GM12878 (cell line): ENCODE results near the gene MYMX.

Experiments used
- CBX5 ChIP-seq: sonication (generic); IDR thresholded peaks from 2 replicates; pipeline ENCODE4 v1.6.1; 2016; ENCODE audit warnings: low read depth, moderate library complexity, mild to moderate bottlenecking, inconsistent platforms
- CTCF ChIP-seq, 3 experiments: IDR thresholded peaks in 2 of 3; conservative IDR thresholded peaks in 1 of 3; 2 replicates each; pipeline ENCODE4 v1.5.1; 2011; ENCODE audit warnings: low read depth in 3 of 3, low read length in 3 of 3, mild to moderate bottlenecking in 3 of 3, control low read depth in 2 of 3, moderate library complexity in 2 of 3, inconsistent platforms in 1 of 3, mixed read lengths in 1 of 3; ENCODE audit not compliant: control insufficient read depth in 2 of 3, insufficient read depth in 1 of 3; ENCODE audit errors: extremely low read depth in 1 of 3
- EP300 ChIP-seq, 2 experiments: fragments of 150-350 bp in 1 of 2; IDR thresholded peaks; 2 replicates each; pipeline ENCODE4 v1.6.1; 2011 to 2012; ENCODE audit warnings: low read depth in 2 of 2, low read length in 2 of 2, borderline replicate concordance in 1 of 2, improper control_type of control experiment in 1 of 2, inconsistent platforms in 1 of 2; ENCODE audit not compliant: control insufficient read depth in 1 of 2
- EZH2 ChIP-seq: IDR thresholded peaks from 2 replicates; pipeline ENCODE4 v1.6.1; 2012; ENCODE audit warnings: low read depth, mild to moderate bottlenecking, control low read depth, inconsistent platforms, low read length, borderline replicate concordance; ENCODE audit not compliant: control insufficient read depth
- HDAC2 ChIP-seq: fragments of 200-600 bp; sonication (generic); IDR thresholded peaks from 2 replicates; pipeline ENCODE4 v1.6.1; 2017
- HDAC6 ChIP-seq: fragments of 200-600 bp; sonication (generic); IDR thresholded peaks from one replicate; pipeline ENCODE4 v1.8.0; 2017; ENCODE audit warnings: antibody characterized with exemption; ENCODE audit not compliant: unreplicated experiment
- JUND ChIP-seq: IDR thresholded peaks from 2 replicates; pipeline ENCODE4 v1.6.1; 2012; ENCODE audit warnings: low read depth, mild to moderate bottlenecking, low read length, improper control_type of control experiment, moderate library complexity
- MTA3 ChIP-seq: IDR thresholded peaks from 2 replicates; pipeline ENCODE4 v1.6.1; 2012; ENCODE audit warnings: low read length, inconsistent platforms, borderline replicate concordance
- MXI1 ChIP-seq: fragments of 150-350 bp; IDR thresholded peaks from 2 replicates; pipeline ENCODE4 v1.6.1; 2011; ENCODE audit warnings: low read depth, mild to moderate bottlenecking, inconsistent platforms, low read length, improper control_type of control experiment
- MYC ChIP-seq: IDR thresholded peaks from 2 replicates; pipeline ENCODE4 v1.6.1; 2011; ENCODE audit warnings: mild to moderate bottlenecking, low read length, moderate library complexity, inconsistent platforms; ENCODE audit not compliant: insufficient read depth, insufficient replicate concordance, insufficient read length, severe bottlenecking
- TCF7 ChIP-seq: IDR thresholded peaks from 2 replicates; pipeline ENCODE4 v1.6.1; 2014; ENCODE audit warnings: antibody characterized with exemption, borderline replicate concordance
- ZNF274 ChIP-seq: IDR thresholded peaks from one replicate; pipeline ENCODE4 v1.8.0; 2011; ENCODE audit not compliant: insufficient read length, insufficient read depth
- ZNF687 ChIP-seq: fragments of 450-650 bp; IDR thresholded peaks from 2 replicates; pipeline ENCODE4 v1.6.1; 2017; ENCODE audit warnings: mild to moderate bottlenecking, moderate library complexity
- TF ChIP-seq, protein P1 (sequence below): IDR thresholded peaks from 2 replicates; pipeline ENCODE4 v1.6.1; 2012; ENCODE audit warnings: low read depth, low read length, improper control_type of control experiment

DNA sequence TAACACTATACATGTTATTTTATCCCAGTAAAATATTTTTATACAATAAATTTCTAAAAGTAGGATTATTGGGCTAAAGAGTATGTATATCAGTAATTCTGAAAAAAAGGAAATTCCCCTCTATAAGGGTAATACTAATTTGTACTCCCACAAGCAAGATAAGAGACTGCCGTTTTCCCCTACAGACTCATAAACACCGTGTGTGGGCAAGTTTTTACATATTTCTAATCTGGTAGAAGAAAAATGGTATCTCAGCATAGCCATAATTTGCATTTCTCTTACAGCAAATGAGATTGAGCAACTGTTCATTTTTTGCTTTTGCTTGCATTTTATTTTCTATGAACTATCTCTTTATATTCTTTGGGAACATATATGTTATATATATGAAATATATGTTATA lies 26.0 kb upstream of the MYMX start:
- TF ChIP-seq HDAC6: no peak
- TF ChIP-seq CBX5: no peak
- TF ChIP-seq ZNF274: no peak
- TF ChIP-seq EP300 (IDR thresholded peaks at IDR 0.05; ENCODE audit: borderline replicate concordance in 1 of 2, control insufficient read depth in 1 of 2, low read depth in 2 of 2, low read length in 2 of 2): no peak
- TF ChIP-seq JUND: no peak
- TF ChIP-seq, protein P1, sequence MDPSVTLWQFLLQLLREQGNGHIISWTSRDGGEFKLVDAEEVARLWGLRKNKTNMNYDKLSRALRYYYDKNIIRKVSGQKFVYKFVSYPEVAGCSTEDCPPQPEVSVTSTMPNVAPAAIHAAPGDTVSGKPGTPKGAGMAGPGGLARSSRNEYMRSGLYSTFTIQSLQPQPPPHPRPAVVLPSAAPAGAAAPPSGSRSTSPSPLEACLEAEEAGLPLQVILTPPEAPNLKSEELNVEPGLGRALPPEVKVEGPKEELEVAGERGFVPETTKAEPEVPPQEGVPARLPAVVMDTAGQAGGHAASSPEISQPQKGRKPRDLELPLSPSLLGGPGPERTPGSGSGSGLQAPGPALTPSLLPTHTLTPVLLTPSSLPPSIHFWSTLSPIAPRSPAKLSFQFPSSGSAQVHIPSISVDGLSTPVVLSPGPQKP: no peak
- TF ChIP-seq MYC: no peak
- no peak for TF ChIP-seq MXI1
- no peak for TF ChIP-seq CTCF (IDR thresholded peaks at IDR 0.05 in 2 of 3, conservative IDR thresholded peaks at IDR 0.05 in 1 of 3; ENCODE audit: control insufficient read depth in 2 of 3, extremely low read depth in 1 of 3, insufficient read depth in 1 of 3, low read depth in 3 of 3, low read length in 3 of 3)
- TF ChIP-seq EZH2: no peak
- no peak for TF ChIP-seq HDAC2
- no peak for TF ChIP-seq TCF7
- no peak for TF ChIP-seq ZNF687
- TF ChIP-seq MTA3: no peak
